GM21515 (cell line): ENCODE results near the gene RAP1GAP.

Experiments used
- ATAC-seq: cut with Tn5 transposase; IDR thresholded peaks from one replicate; pipeline ENCODE4 v1.9.1; 2021; ENCODE audit not compliant: unreplicated experiment

Gene RAP1GAP

GRCh38 chr1:21669258-21670058 is at the start of gene RAP1GAP:
RAP1GAP (minus strand) TSS chr1:21669357; CDS start chr1:21620032, 49,325 bp downstream.
- ATAC-seq = no peak

DNA sequence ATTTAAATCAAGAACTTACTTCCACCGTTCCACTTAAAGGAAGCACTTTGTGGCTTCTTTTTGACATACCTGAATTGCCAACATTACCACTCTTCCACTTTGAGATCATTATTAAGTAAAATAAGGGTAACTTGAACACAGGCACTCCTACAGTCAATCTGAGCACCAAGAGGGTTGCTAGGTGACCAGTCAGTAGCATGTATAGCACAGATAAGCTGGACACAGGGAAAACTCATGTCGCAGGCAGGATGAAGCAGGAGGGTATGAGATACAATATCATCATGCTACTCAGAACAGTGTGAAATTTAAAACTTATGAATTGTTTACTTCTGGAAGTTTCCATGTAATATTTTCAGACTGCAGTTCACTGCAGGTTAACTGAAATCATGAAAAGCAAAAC is 47.0 kb upstream of the RAP1GAP start:
- no peak for ATAC-seq

GRCh38 chr1:21707891-21708290 is 38.7 kb upstream of the RAP1GAP start:
- ATAC-seq = no peak

GRCh38 chr1:21707086-21707840 is 38.1 kb upstream of the RAP1GAP start:
- no peak for ATAC-seq

GRCh38 chr1:21706151-21706835 is 37.1 kb upstream of the RAP1GAP start:
- no peak for ATAC-seq

DNA sequence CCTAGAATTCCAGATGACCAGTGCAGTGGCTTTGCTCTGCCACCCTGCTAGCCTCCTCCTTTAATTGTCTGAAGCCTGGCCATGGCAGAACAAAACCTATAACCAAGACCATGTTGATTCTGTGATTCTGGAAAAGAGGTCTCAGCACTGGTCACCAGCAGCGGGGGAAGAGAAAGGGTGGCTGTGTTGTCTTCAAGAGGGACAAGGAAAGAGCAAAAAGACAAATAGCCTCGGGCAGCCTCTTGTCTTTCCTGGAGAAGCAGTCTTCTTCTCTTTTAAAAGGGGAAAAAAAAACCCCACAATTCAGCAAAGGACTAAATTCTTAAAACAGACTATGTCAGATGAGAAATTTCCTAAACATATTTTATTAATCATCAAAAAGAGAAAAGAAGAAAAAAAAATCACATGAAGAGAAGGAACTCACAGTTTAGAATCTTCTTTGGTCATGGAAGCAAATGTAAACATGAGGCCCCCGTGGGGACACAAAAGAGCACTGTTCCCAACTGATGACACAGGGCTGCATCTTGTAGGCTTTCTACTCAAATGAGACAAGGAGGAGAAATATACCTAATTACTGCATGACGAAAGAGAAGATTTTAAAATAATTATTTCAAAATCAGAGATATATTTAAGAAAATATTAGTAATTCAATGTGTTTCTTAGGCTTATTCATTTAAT is 36.3 kb upstream of the RAP1GAP start:
- no peak for ATAC-seq

DNA sequence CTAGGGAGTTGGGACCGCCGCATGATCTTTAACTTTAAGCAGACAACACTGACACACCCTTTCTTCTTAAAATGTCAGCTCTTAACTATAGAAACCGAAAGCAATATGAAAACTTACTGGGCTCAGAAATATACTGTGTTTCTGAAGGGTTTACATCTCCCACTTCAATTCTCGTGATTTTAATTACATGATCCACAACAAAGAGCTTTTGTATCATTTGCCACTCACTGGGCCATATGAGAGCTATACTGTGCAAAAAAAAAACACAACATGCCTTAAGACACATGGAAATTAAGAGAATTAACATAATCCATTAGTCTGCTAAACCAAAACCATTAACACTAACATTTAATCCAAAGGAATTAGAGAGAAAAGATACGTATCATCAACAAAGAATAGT is 35.0 kb upstream of the RAP1GAP start:
- no peak for ATAC-seq

DNA sequence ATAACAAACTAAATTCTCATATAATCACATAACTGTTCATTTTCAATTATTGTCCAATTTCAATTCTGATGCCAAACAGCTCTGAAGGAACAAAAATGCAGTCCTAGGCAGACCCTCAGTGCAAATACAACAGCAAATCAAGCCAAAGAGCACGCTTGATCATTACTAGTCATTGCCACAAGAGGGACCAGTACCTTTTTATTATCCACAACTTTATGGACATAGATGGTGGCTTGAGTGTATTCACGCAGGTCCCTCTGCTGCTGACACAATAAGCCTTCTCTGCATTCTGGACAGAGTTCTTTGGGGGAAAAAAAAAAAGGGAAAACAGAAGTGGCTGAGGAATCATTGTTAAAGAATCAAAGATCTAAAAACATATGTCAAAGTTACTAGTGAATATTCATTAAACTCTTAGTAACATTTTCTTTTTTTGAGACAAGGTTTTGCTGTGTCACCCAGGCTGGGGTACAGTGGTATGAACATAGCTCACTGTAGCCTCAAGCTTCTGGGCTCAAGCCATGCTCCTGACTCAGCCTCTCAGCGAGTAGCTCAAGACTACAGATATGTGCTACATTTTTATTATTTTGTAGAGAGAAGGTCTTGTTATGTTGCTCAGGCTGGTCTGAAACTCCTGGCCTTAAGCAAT is 34.3 kb upstream of the RAP1GAP start:
- no peak for ATAC-seq

DNA sequence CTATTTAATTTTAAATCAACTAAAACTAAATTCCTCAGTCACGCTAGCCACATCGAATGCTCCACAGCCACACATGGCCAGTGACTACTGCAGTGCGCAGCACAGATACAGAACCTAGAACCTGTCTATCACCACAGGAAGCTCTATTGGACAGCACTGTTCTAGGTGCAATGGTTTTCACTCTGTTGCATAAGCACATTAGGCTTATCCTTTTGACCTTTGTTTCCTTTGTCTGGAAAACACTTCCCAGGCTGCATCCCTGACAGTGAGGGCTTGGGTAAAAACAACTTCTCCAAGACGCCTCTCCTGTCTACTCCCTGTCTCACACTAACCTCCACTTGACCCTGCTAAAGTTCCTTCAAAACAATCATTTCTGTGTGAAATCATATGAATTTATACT is 33.6 kb upstream of the RAP1GAP start:
- no peak for ATAC-seq

DNA sequence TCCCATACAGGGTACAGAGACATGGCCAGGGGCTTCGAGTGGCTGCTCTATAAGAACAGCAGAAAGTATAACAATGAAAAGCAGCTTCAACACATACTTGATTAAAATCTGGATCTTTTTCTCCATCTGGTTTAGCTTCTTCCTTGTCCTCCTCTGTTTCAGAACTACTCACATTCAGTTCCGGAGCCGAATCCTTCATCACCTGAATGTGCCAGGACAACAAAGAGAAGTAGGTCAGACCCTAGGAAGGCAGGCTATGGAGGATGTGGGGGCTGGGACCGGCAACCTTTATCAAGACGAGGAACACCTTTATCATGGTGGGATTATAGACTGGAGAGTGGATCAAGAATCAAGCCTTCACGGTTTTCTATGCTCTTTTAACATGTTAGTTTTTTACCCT is 32.2 kb upstream of the RAP1GAP start:
- ATAC-seq = no peak

GRCh38 chr1:21700094-21700493 is 30.9 kb upstream of the RAP1GAP start:
- no peak for ATAC-seq

DNA sequence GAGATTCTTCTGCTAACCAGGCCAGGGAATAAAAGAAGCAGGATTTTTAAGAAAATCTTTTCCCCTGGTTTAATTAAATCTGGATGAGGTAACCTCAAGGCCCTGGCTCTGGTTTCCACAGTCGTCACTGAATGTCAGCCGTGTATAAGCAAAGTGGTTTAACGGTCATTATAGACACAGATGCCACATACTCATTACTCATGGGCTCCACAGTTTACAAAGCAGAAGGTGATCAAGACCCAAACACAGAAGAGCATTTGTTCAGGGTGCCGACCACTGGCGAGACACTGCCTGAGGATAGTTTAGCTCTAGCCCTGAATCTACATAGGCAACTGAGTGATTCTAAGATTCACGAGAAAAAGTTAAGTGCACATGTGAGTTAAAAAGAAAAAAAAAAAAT is 27.8 kb upstream of the RAP1GAP start:
- no peak for ATAC-seq

DNA sequence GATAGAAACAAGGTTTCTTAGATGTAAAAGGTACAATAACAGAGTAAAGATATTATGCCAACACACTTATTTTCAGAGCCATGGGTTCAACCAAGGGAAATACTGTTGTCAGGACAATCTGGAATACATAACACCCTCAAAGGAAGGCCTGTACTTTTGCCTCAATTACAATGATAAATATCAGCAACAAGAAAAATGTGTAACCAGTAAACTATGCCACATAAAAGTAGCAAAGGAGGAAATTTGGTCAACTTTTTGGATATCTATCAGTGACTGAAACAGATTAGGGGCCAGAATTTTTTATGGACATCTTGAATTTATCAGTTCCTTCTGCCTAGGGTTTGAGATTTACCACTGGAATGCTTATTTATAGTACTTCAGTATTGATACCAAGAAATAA is 24.6 kb upstream of the RAP1GAP start:
- no peak for ATAC-seq

GRCh38 chr1:21691739-21692138 is 22.6 kb upstream of the RAP1GAP start:
- no peak for ATAC-seq

GRCh38 chr1:21689661-21690372 is 20.7 kb upstream of the RAP1GAP start:
- no peak for ATAC-seq

- ATAC-seq = no peak
Measured at GRCh38 chr1:21687081-21687529, 17.9 kb upstream of the RAP1GAP start.

GRCh38 chr1:21685946-21686678 is 17.0 kb upstream of the RAP1GAP start:
- no peak for ATAC-seq

- ATAC-seq = no peak
Measured at GRCh38 chr1:21681426-21681825, 12.3 kb upstream of the RAP1GAP start.

DNA sequence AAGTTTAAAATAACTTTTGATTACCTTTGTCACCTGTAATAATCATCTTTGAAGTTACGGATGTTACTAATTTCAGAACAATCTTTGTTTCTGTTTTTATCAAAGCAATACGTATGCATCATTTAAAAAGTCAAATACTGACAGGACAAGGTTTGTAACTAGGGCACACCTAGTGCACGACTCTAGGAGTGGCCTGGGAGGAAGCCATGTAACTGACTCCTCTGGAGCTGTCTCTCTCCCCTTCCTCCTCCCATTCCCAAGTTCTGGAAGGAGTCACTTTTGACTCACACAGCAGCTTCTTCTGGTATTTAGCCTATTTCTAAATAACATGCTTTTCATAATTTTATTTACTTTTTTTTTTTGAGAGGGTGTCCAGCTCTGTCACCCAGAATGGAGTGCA is 11.8 kb upstream of the RAP1GAP start:
- ATAC-seq = no peak
